Trophoblast cell (in vitro differentiated cells and primary cell): ENCODE measurements around the gene MYBL2.

Source experiments
- DNase-seq, 2 donors: peaks; one replicate each; pipeline ENCODE4 v3.0.0-alpha.2; 2016
- H2AFZ ChIP-seq: 2 replicates; pipeline ENCODE4 v1.6.1; 2013; ENCODE audit warnings: low read length, moderate library complexity, mild to moderate bottlenecking; ENCODE audit not compliant: insufficient read depth, poor library complexity
- H2AK5ac ChIP-seq: 2 replicates; pipeline ENCODE4 v1.6.1; 2013; ENCODE audit warnings: mild to moderate bottlenecking, low read length
- H2BK120ac ChIP-seq: 2 replicates; pipeline ENCODE4 v1.6.1; 2013; ENCODE audit warnings: low read length, mild to moderate bottlenecking, moderate library complexity; ENCODE audit not compliant: insufficient read depth, poor library complexity
- H2BK12ac ChIP-seq: 2 replicates; pipeline ENCODE4 v1.6.1; 2013; ENCODE audit warnings: mild to moderate bottlenecking, low read length, moderate library complexity
- H2BK5ac ChIP-seq: 2 replicates; pipeline ENCODE4 v1.6.1; 2013; ENCODE audit warnings: low read length, low read depth, moderate library complexity, mild to moderate bottlenecking; ENCODE audit not compliant: poor library complexity
- H3K14ac ChIP-seq: 2 replicates; pipeline ENCODE4 v1.6.1; 2013; ENCODE audit warnings: mild to moderate bottlenecking, low read length
- H3K18ac ChIP-seq: 2 replicates; pipeline ENCODE4 v1.6.1; 2013; ENCODE audit warnings: mild to moderate bottlenecking, low read length
- H3K23ac ChIP-seq: 2 replicates; pipeline ENCODE4 v1.6.1; 2013; ENCODE audit warnings: low read length
- H3K27ac ChIP-seq: 2 replicates; pipeline ENCODE4 v1.5.1; 2013; ENCODE audit warnings: low read depth, mild to moderate bottlenecking, inconsistent platforms, low read length, moderate library complexity
- H3K27me3 ChIP-seq: 2 replicates; pipeline ENCODE4 v1.6.1; 2013; ENCODE audit warnings: inconsistent platforms, mild to moderate bottlenecking, low read length, moderate library complexity; ENCODE audit not compliant: insufficient read depth
- H3K36me3 ChIP-seq, 2 experiments: 1 replicate in 1 of 2; 2 replicates in 1 of 2; pipeline ENCODE4 v1.6.1; 2013; ENCODE audit warnings: low read length in 2 of 2, mild to moderate bottlenecking in 2 of 2, moderate library complexity in 1 of 2; ENCODE audit not compliant: insufficient read depth in 2 of 2, control insufficient read depth in 1 of 2
- H3K4ac ChIP-seq: 2 replicates; pipeline ENCODE4 v1.6.1; 2013; ENCODE audit warnings: low read depth, mild to moderate bottlenecking, low read length, moderate library complexity
- H3K4me1 ChIP-seq, 2 experiments: 1 replicate in 1 of 2; 2 replicates in 1 of 2; pipeline ENCODE4 v1.6.1; 2013; ENCODE audit warnings: low read length in 2 of 2, mild to moderate bottlenecking in 2 of 2, moderate library complexity in 1 of 2; ENCODE audit not compliant: insufficient read depth in 2 of 2, control insufficient read depth in 1 of 2
- H3K4me2 ChIP-seq: 2 replicates; pipeline ENCODE4 v1.6.1; 2013; ENCODE audit warnings: inconsistent platforms, mild to moderate bottlenecking, low read length, moderate library complexity
- H3K4me3 ChIP-seq: 2 replicates; pipeline ENCODE4 v1.5.1; 2013; ENCODE audit warnings: mild to moderate bottlenecking, low read depth, low read length, inconsistent platforms
- H3K79me1 ChIP-seq: one replicate; pipeline ENCODE4 v1.6.1; 2013; ENCODE audit warnings: low read length
- H3K79me2 ChIP-seq: 2 replicates; pipeline ENCODE4 v1.6.1; 2013; ENCODE audit warnings: low read length, mild to moderate bottlenecking; ENCODE audit not compliant: control insufficient read depth, insufficient read depth, poor library complexity
- H3K9ac ChIP-seq: 2 replicates; pipeline ENCODE4 v1.6.1; 2013; ENCODE audit warnings: mild to moderate bottlenecking, low read length
- H3K9me3 ChIP-seq: 2 replicates; pipeline ENCODE4 v1.6.1; 2013; ENCODE audit warnings: low read depth, mild to moderate bottlenecking, control low read depth, inconsistent platforms, low read length; ENCODE audit not compliant: insufficient read depth
- H4K12ac ChIP-seq: 2 replicates; pipeline ENCODE4 v1.6.1; 2013; ENCODE audit warnings: low read depth, mild to moderate bottlenecking, low read length, moderate library complexity
- H4K8ac ChIP-seq: 2 replicates; pipeline ENCODE4 v1.6.1; 2013; ENCODE audit warnings: low read depth, mild to moderate bottlenecking, low read length, moderate library complexity
- H4K91ac ChIP-seq: one replicate; pipeline ENCODE4 v1.6.1; 2013; ENCODE audit warnings: low read depth, mild to moderate bottlenecking, low read length, moderate library complexity
- WGBS: extraction: QIAGEN DNeasy Blood & Tissue Kit; methylation state at CpG from one replicate; pipeline ENCODE4 v1.1.7; 2013; ENCODE audit warnings: missing lambda C conversion rate; ENCODE audit not compliant: insufficient read length, insufficient coverage; ENCODE audit errors: extremely low coverage; 5-methylcytosine and 5-hydroxymethylcytosine counted together

Gene MYBL2

GRCh38 chr20:43715044-43715443, 48.1 kb downstream of the MYBL2 start:
- no peaks in the 10 kb centered on the region for H3K79me2 ChIP-seq
- H3K9ac ChIP-seq = no peak overlapping the region
- H3K4me1 ChIP-seq = no peaks in the 10 kb centered on the region
- H2BK120ac ChIP-seq = no peak overlapping the region
- H3K18ac ChIP-seq = no peak overlapping the region
- no peaks in the 10 kb centered on the region for H3K27me3 ChIP-seq
- no peak overlapping the region for H3K4me3 ChIP-seq
- H2BK12ac ChIP-seq = no peak overlapping the region
- H3K4ac ChIP-seq = no peak overlapping the region
- no peak overlapping the region for H3K27ac ChIP-seq
- no peak overlapping the region for H2BK5ac ChIP-seq
- H2AK5ac ChIP-seq = no peak overlapping the region
- H3K4me2 ChIP-seq = no peak overlapping the region
- no peaks in the 10 kb centered on the region for H3K79me1 ChIP-seq
- H3K14ac ChIP-seq = no peak overlapping the region
- no peak overlapping the region for H3K23ac ChIP-seq
- H4K91ac ChIP-seq = no peak overlapping the region
- H3K9me3 ChIP-seq = no peaks in the 10 kb centered on the region
- WGBS = no CpG with 5 or more reads among the region's 9 CpGs
- no peak for DNase-seq
- H3K36me3 ChIP-seq = peaks cover 61 to 63% of the 10 kb centered on the region in 2 experiments
- no peak overlapping the region for H4K8ac ChIP-seq
- no peak overlapping the region for H4K12ac ChIP-seq
- H2AFZ ChIP-seq = no peak overlapping the region

GRCh38 chr20:43715511-43715910, 48.6 kb downstream of the MYBL2 start:
- WGBS = no CpG with 5 or more reads among the region's 6 CpGs
- no peaks in the 10 kb centered on the region for H3K79me2 ChIP-seq
- H3K79me1 ChIP-seq = no peaks in the 10 kb centered on the region
- H3K9ac ChIP-seq = no peak overlapping the region
- H3K36me3 ChIP-seq = peaks cover 56 to 59% of the 10 kb centered on the region in 2 experiments
- H3K4me1 ChIP-seq = no peaks in the 10 kb centered on the region
- H3K4me2 ChIP-seq = no peak overlapping the region
- no peak overlapping the region for H3K14ac ChIP-seq
- DNase-seq = no peak
- H3K23ac ChIP-seq = no peak overlapping the region
- H3K27ac ChIP-seq = no peak overlapping the region
- no peak overlapping the region for H4K91ac ChIP-seq
- H2BK12ac ChIP-seq = no peak overlapping the region
- H2BK5ac ChIP-seq = no peak overlapping the region
- no peak overlapping the region for H2BK120ac ChIP-seq
- H2AFZ ChIP-seq = no peak overlapping the region
- H4K12ac ChIP-seq = no peak overlapping the region
- peaks cover 1% of the 10 kb centered on the region for H3K9me3 ChIP-seq
- no peak overlapping the region for H4K8ac ChIP-seq
- H3K4ac ChIP-seq = no peak overlapping the region
- H3K18ac ChIP-seq = no peak overlapping the region
- H2AK5ac ChIP-seq = no peak overlapping the region
- no peak overlapping the region for H3K4me3 ChIP-seq
- no peaks in the 10 kb centered on the region for H3K27me3 ChIP-seq

- Histone ChIP-seq H3K4ac (no peak overlapping the region), H3K27ac (no peak overlapping the region), H2AFZ (no peak overlapping the region), H4K8ac (no peak overlapping the region), H2AK5ac (no peak overlapping the region), H3K4me2 (no peak overlapping the region), H3K36me3 (peaks cover 50 to 53% of the 10 kb centered on the region in 2 experiments), H3K27me3 (no peaks in the 10 kb centered on the region), H3K79me1 (no peaks in the 10 kb centered on the region), H3K9me3 (peaks cover 1% of the 10 kb centered on the region), H3K18ac (no peak overlapping the region), H2BK120ac (no peak overlapping the region), H2BK5ac (no peak overlapping the region), H3K4me3 (no peak overlapping the region), H3K79me2 (no peaks in the 10 kb centered on the region), H3K14ac (no peak overlapping the region), H2BK12ac (no peak overlapping the region), H4K91ac (no peak overlapping the region), H3K23ac (no peak overlapping the region), H4K12ac (no peak overlapping the region), H3K9ac (no peak overlapping the region), H3K4me1 (no peaks in the 10 kb centered on the region)
- no peak for DNase-seq
- WGBS = no CpG with 5 or more reads among the region's 4 CpGs
Observed at GRCh38 chr20:43716123-43716522, 49.2 kb downstream of the MYBL2 start.

GRCh38 chr20:43716757-43717615, 50.1 kb downstream of the MYBL2 start:
- no peaks in the 10 kb centered on the region for H3K27me3 ChIP-seq
- H3K4me1 ChIP-seq = no peaks in the 10 kb centered on the region
- DNase-seq = no peak

More at GRCh38 chr20:43716757-43717615, 50.1 kb downstream of the MYBL2 start:
- H3K36me3 ChIP-seq = peaks cover 44% of the 10 kb centered on the region in 2 experiments
- no peak overlapping the region for H4K12ac ChIP-seq
- H3K14ac ChIP-seq = no peak overlapping the region
- no peak overlapping the region for H3K27ac ChIP-seq
- H3K9ac ChIP-seq = no peak overlapping the region
- H2AFZ ChIP-seq = no peak overlapping the region
- peaks cover 1% of the 10 kb centered on the region for H3K9me3 ChIP-seq
- no peak overlapping the region for H4K91ac ChIP-seq
- no peak overlapping the region for H2AK5ac ChIP-seq
- no peak overlapping the region for H3K18ac ChIP-seq
- H3K4me2 ChIP-seq = no peak overlapping the region
- no peaks in the 10 kb centered on the region for H3K79me1 ChIP-seq
- H3K23ac ChIP-seq = no peak overlapping the region
- no peak overlapping the region for H3K4ac ChIP-seq
- no CpG with 5 or more reads among the region's 12 CpGs for WGBS
- no peak overlapping the region for H2BK120ac ChIP-seq
- no peak overlapping the region for H4K8ac ChIP-seq
- H3K79me2 ChIP-seq = no peaks in the 10 kb centered on the region
- no peak overlapping the region for H3K4me3 ChIP-seq
- H2BK12ac ChIP-seq = no peak overlapping the region
- H2BK5ac ChIP-seq = no peak overlapping the region
